Measurements from ENCODE around the gene ACVRL1. TPM values are rescaled to one million over a fixed set of nuclear protein-coding genes. Genes with fewer than 3 reads are reported as not detected.

ACVRL1 gene
- total RNA-seq, 1 experiment from 2014 or later = not detected

- Histone ChIP-seq H2BK120ac (ENCODE audit: low read depth, low read length, poor library complexity, severe bottlenecking) (no peak overlapping the region), H3K79me2 (ENCODE audit: insufficient read depth, low read length) (no peaks in the 10 kb centered on the region), H3K14ac (ENCODE audit: insufficient read depth, low read length) (no peak overlapping the region), H3K9ac (ENCODE audit: extremely low read depth, insufficient read length, low read length) (no peak overlapping the region), H3K18ac (ENCODE audit: insufficient read length, low read depth, low read length) (no peak overlapping the region), H3K9me3 (ENCODE audit: control insufficient read depth, low read depth, low read length) (no peaks in the 10 kb centered on the region), H2AFZ (ENCODE audit: low read length) (no peak overlapping the region), H2BK20ac (ENCODE audit: low read depth, low read length, poor library complexity, severe bottlenecking) (no peak overlapping the region), H2AK5ac (ENCODE audit: insufficient read length, low read length) (no peak overlapping the region), H2BK15ac (ENCODE audit: low read depth, low read length) (no peak overlapping the region), H3K4me2 (ENCODE audit: insufficient read depth, insufficient read length, low read length) (no peak overlapping the region), H4K91ac (ENCODE audit: insufficient read length, low read depth, low read length) (no peak overlapping the region), H4K5ac (ENCODE audit: insufficient read length, low read depth, low read length) (no peak overlapping the region), H3K4ac (ENCODE audit: low read depth, low read length) (no peak overlapping the region), H3K79me1 (ENCODE audit: insufficient read depth, low read depth, low read length, poor library complexity, severe bottlenecking) (no peaks in the 10 kb centered on the region), H3K56ac (ENCODE audit: insufficient read length, low read depth, low read length) (no peak overlapping the region), H3K23me2 (ENCODE audit: insufficient read length, low read depth, low read length, poor library complexity, severe bottlenecking) (no peaks in the 10 kb centered on the region), H2BK12ac (ENCODE audit: insufficient read length, low read depth, low read length) (no peak overlapping the region), H3K23ac (ENCODE audit: insufficient read length, low read depth, low read length) (no peak overlapping the region), H3K4me1 (ENCODE audit: insufficient read depth, low read length) (0 out of 2 replicates have a peak, but pooled peaks cover under 1% of the 10 kb centered on the region), H4K20me1 (ENCODE audit: control insufficient read depth, insufficient read depth, insufficient read length) (peaks cover 3% of the 10 kb centered on the region), H4K8ac (replicated peaks; ENCODE audit: insufficient read length, low read depth, low read length) (no peak overlapping the region), H2BK5ac (ENCODE audit: insufficient read length, low read length) (no peak overlapping the region), H3K27me3 (ENCODE audit: insufficient read depth, low read length) (peaks cover 5% of the 10 kb centered on the region; the same call in 1 of the 2 replicates), H3T11ph (ENCODE audit: low read length) (no peak overlapping the region), H3K27ac (ENCODE audit: insufficient read length, low read depth, low read length) (no peak overlapping the region)
- Mint-ChIP-seq H3K4me1 (peaks cover 13 to 28% of the 10 kb centered on the region in 2 experiments), H3K4me3 (no peak overlapping the region), H3K9me3 (no peaks in the 10 kb centered on the region), H3K27me3 (ENCODE audit: low read depth) (peaks cover 18% of the 10 kb centered on the region), H3K27ac (no peak overlapping the region), H3K36me3 (ENCODE audit: insufficient read depth in 1 of 3, low read depth in 3 of 3) (no peaks in the 10 kb centered on the region)
- no peak for TF ChIP-seq CTCF (conservative IDR thresholded peaks at IDR 0.05)
- DNase-seq = no peak
- no CpG with 5 or more reads among the region's 6 CpGs for WGBS (ENCODE audit: extremely low coverage, insufficient read length, low lambda C conversion rate)
These were observed 4.0 kb downstream of the ACVRL1 start for GRCh38 chr12:51911307-51911706.
